Retinal pigment epithelial cell (primary cell): Measurements from ENCODE around the gene ANKS6.

Source experiments
- DNase-seq: peaks from one replicate; pipeline ENCODE4 v3.0.0-alpha.2; 2010; ENCODE audit warnings: low read depth
- H3K4me3 ChIP-seq: 2 replicates; pipeline ENCODE4 v1.5.1; 2011; ENCODE audit warnings: mild to moderate bottlenecking, low read length, control low read depth, moderate library complexity
- TF ChIP-seq, protein P1 (sequence below): conservative IDR thresholded peaks from 2 replicates; pipeline ENCODE4 v1.5.1; 2011; ENCODE audit warnings: low read depth, low read length, control low read depth, inconsistent platforms

The ANKS6 gene

DNA sequence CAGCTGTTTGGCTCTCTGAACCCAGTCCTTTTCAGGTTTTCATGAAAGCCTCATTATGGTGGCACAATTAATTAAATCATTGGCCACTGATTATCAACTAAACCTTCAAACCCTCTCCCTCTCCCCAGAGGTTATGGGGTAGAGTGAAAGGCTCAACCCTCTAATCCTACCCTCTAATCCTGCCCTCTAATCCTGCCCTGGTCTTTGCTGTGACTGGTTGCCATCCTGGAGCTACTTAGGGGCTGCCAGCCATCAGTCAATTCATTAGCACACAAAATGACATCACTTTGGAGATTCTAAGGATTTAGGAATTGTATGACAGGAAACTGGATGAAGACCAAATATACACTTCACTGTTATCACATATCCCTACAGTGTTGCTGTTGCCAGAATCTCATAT is 36.1 kb downstream of the ANKS6 start:
- no peak for DNase-seq
- H3K4me3 ChIP-seq, result no peak overlapping the region
- TF ChIP-seq, protein P1, sequence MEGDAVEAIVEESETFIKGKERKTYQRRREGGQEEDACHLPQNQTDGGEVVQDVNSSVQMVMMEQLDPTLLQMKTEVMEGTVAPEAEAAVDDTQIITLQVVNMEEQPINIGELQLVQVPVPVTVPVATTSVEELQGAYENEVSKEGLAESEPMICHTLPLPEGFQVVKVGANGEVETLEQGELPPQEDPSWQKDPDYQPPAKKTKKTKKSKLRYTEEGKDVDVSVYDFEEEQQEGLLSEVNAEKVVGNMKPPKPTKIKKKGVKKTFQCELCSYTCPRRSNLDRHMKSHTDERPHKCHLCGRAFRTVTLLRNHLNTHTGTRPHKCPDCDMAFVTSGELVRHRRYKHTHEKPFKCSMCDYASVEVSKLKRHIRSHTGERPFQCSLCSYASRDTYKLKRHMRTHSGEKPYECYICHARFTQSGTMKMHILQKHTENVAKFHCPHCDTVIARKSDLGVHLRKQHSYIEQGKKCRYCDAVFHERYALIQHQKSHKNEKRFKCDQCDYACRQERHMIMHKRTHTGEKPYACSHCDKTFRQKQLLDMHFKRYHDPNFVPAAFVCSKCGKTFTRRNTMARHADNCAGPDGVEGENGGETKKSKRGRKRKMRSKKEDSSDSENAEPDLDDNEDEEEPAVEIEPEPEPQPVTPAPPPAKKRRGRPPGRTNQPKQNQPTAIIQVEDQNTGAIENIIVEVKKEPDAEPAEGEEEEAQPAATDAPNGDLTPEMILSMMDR, result no peak

DNA sequence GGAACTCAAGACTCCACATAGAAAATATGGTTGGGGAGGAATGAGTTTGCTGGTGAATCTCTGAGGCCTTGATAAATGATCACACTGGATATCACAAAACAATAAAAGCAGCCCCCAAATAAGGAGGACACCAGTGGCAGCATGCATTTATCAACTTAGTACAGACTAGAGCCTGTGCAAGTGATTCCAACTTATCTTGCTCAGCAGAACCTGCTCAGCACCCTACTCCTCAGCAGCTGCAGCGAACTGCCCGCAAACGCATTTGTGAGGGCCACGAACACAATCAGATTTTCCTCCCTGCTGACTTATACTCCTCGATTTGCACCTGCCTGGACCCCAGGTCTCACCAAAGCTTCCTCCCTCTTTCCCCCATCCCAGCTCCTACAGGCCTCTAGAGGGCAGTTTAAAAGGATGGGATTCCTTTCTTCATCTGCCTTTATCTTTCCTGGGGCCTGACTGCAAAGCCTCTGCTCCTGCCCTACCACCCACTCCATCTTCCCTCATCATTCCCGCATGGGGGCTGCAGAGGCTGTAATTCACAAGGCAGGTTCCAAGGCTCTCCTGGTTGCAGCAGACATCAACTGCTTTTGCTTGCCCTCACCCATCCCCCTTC is 41.2 kb downstream of the ANKS6 start:
- no peak overlapping the region for H3K4me3 ChIP-seq
- DNase-seq, result no peak
- TF ChIP-seq, protein P1, result no peak

DNA sequence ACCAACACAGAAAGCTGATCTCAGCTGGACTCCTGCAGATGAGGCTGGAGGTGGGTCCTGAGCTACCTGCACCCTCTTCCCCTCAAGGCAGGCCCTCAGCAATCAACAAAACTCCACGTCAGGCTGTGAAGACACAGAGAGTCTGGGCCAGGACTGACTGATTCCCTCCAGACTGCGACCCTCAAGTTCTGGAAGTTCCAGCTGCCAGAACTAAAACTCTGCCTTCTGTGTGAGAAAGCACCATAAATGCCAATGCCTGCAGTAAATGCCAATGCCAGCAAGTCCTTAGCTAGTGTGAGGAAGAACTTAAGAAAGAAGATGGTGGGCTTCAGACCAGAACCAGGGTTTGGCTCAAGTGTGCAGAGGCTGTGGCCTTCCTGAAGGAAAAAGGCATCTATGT is 45.1 kb downstream of the ANKS6 start:
- TF ChIP-seq, protein P1, result no peak
- DNase-seq, result no peak
- no peak overlapping the region for H3K4me3 ChIP-seq

DNA sequence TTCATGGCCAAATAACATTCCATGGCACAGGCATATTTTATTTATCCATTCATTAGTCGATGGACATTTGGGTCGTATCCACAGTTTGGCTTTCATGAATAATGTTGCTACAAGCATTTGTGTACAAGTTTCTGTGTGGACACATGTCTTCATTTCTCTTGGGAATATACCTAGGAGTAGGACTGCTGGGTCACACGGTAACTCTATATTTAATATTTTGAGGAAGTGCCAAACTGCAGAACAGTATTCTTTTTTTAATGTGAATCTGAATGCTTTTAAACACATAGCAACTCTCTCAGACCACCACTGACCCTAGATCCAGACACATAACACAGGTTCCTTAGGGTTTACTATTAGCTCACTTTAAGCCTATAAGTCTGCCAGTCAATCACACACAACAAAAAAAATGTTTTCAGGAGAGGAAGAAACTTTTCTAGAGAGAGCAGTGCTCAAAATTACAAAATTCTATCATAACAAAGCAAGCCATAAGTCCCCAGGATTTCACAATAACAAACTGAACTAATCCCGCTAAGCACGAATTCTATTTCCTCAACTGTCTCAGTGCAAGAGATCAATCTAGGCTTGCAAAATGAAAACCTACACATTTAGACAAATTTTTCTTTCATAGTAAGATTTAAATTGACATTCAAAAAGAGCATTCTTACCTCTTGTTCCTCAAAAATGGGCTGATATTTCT is 45.8 kb downstream of the ANKS6 start:
- DNase-seq, result no peak
- H3K4me3 ChIP-seq, result no peak overlapping the region
- TF ChIP-seq, protein P1, result no peak

DNA sequence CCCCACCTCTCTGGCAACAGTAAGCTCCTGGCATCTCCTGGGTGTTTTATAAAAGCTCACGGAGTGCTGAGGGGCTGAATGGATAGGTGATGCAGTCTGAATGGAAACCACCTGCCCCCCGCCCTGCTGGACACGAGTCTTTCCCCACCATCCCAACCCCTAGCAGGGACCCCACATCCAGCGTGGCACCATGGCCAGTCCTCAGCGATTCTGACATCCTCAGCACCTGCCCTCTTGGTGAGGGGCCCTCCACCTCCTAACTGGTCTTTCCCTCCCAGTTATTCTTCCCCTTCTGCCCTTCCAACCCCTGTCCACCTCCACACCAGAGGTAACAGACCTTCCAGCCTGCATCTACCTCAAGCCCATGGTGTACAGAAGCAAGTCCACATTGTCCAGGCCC is 48.9 kb downstream of the ANKS6 start:
- TF ChIP-seq, protein P1, result no peak
- H3K4me3 ChIP-seq, result no peak overlapping the region
- no peak for DNase-seq

DNA sequence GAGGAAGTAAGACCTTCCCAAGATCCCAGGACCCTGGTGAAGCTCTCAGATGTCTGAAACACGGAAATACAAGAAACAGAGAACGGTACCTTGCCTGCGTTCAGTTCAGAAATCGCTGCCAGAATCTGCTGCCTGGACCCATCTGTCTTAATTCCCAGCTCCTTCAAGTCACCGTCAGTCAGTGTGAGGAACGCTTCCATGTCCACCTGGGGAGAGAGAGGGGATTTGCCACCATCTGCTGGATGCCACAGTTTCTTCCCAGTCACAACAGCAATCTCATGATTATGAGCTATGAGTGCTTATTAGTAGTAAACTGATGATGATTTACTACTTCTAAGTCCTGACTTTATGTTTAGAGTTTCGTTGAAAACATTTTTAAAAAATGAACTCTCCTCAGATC is 50.9 kb downstream of the ANKS6 start:
- TF ChIP-seq, protein P1, result no peak
- DNase-seq, result no peak
- H3K4me3 ChIP-seq, result no peak overlapping the region
